NCI-H146 treated with DMSO at 0.1 percent for 48 hours (cell line): Measurements from ENCODE around the gene ZNF516.
A peak's percentile ranks its signal among the peaks of the same experiment; 100 is the strongest.

ENCODE experiments used
- DNase-seq: peaks from one replicate; lab custom pipeline; 2025; ENCODE audit not compliant: unreplicated experiment; lab: John Stamatoyannopoulos, UW

ZNF516 gene

DNA sequence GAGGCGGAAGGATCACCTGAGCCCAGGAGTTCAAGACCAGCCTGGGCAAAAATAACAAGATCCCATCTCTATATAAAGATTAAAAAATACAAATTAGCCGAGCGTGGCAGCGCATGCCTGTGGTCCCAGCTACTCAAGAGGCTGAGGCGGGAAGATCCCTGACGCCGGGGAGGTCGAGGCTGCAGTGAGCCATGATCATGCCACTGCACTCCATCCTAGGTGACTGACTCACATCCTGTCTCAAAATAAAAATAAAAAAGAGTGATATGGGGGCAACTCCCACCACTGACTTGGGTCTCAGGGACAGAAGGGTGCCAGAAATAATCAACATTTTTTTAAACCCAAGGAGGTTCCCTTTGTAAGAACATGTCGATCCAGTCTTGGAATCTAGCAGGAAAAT lies 37.6 kb downstream of the ZNF516 start:
- no peak for DNase-seq

DNA sequence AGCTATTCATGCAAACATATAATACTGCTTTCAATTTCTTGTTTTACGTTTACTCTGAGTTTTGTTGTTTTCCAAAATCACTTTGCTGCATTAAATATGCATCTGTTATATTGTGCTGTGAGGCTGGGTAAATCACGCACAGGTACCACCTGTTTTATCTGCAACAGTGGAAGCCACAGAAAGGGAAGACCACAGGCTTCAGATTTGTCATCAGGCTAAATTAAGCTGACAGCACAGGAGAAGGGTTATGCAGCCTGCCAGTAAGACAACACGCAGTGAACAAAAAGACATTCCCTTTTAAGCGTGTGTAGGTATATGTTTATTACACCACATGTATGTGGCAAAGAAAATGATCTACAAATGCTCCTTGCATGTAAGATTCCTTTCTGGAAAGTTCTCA lies 38.2 kb downstream of the ZNF516 start:
- no peak for DNase-seq

DNA sequence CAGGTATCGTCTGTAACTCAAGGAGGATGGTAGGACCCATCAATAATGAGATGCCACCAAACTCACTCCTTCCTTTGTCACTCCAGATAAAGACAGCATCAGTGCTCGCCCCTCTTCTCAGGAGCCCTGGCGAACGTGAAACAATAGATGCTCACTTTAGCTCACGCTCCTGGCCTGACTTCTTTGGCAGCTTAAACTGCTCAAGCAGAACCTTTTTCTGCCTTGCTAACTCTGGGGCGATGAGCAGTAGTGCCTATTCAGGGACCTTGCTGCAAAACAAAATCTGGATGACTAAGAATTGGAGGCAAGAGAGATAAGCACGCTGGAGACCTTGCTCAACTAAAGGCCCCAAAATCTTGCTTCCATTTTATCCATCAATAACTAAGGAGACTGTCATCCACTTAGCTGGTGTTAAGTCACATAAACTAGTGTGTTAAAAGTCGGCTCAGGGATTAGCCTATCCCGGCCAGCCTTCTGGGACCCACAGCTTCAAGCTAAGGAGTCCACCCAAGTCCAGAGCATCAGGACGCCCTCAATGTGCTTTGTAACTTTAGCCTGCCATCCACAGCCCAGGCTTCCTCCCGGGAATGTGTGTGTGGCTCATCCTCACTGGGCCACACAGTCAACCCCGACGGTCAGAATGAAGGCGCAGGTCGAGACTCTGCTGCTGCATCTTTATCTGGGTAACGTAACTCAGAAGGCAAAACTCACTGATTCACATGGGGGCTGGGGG lies 38.9 kb downstream of the ZNF516 start:
- no peak for DNase-seq

DNA sequence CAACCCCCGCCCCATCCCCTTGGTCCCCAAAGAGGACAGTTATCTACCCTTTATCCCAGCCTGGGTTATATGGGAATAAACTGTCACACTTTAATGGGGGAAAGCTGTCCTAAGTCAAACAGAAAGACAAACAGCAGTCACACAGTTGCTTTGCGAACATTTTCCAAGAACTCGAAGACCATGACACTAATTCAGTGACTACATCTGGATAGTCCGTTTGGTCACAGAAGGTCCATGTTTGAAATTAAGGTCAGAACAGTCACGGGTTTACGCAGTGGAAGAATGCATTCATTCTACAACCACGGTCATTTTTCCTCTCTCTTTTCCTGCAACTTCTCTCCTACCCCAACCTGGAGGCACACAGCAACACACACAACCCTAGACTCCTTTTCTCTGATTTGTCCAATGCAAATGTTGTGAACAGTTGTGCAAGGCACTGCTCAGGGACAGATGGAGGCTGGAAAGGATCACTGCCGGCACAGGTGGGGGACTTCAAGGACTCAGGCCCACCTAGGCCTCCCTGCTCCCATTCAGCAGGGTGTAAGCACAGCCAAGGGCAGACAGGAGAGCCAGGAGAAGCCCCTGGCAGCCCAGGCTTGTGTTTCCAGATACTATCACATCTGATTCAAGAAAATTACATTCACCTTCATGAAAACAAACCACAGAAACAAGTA lies 39.9 kb downstream of the ZNF516 start:
- DNase-seq: no peak

DNA sequence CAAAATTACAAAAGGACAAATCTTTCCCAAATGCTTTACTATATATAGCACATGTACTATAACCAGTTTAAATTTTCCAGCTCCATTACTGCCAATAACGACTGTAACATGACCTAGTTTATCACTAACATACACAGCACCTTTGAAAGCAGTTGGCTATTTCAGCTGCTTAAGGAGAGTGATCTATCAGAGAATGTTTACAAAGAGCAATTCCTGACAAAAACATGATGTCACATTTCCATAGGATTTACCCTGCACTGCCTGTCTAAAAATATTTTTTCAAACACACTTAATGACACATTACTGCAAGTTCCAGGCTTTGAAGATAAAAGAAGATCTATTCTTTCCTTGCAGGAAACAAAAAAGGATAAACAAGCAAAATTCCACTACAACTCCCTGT lies 40.6 kb downstream of the ZNF516 start:
- peak; percentile 82 for DNase-seq

DNA sequence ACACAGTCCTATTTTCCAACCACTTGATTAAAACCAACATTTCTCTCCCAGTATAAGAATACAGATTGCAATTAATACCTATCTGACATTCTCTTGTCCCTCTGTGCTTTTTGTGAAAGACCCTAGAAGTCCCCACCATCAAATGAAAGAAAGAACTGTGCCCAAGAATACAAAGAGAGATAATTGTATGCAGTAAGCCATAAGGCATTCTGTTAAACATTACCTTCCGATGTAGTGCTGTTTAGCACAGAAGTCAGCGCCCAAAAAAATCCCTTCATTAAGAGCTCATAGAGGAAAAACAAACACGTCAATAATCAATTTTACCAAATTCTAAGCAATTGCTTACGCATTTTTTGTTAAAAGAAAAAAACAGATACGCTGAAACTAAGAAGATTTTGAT lies 41.1 kb downstream of the ZNF516 start:
- no peak for DNase-seq

DNA sequence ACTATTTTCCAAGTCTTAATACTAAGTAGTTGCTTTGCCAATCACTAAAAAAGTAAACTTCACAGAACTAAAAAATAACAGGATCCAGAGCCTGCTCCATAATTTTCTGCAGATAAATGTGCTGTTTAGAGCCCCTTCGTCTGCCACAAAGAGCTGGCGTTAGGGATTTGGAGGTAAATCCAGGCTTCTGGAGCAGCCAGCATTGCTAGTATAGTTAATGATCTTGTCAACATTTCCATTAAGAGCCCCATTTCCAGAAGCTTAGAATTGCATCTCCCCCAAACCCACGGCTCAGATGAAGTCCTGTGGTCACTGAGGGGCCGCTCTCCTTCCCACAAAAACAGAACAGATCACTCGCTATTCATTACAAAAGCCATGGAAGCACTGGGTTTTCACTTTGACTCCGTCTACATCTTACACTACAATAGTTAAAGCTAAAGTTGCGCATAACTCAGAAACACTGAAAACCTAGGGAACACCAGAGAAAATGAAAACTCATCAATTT lies 41.9 kb downstream of the ZNF516 start:
- no peak for DNase-seq

DNA sequence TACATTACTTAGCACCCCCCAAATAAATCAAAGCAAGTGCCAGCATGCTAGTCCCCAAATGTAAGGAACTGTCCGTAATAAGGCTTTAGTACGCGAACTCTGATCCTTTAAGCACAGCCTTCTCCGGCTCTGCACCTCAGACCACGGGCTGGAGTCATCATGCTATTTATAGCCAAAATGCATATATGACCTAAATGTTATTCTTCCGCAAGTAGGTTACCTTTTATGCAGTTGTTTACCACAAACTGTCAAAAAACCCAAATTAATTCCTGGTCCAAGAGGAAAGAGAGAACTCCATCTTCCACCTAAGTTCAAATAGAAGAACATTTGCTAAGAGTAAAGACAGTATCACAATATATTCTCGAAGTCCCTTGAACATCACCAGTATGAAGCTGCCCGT lies 42.7 kb downstream of the ZNF516 start:
- DNase-seq: peak; percentile 83

DNA sequence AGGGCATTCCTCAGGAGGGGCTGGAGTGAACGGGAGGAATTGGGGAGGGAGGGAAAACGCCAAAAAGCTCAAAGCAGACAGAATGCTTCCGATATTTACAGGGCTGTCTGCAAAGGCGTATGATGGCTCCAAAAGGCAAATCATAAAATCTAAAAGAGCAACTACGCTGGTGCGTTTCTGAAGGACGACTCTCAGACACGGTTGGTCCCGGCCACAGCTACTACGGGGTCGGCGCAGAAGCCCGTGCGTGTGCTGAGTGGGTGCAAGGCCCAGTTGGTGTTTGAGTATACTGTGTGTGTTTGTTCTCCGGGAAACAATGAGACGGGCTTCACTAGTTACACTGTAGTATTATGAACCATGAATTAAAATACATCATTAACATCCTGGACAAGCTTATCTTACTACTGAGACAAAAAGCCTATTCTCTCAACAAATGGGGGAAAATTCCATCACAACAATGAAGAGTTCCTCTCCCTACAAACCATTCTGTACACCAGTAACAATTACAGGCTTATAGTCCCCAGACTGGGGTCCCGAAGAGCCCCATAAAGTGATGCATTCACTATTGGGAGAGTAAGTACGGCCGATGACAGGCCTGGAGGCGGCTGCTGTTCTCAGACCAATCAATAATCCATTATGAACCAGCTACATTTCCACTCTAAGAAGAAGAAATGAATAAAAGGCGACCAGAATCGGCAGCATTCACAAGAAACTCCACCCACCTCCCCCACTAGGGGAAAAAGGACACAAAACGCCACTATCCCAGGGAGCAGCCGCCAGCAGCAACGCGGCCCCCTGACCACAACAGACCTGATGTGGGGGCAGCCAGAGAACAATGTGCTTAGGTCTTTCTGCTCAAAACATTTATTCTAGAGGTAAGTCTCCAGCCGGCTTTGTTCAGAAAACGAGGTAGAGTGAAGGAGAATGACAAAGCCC lies 43.4 kb downstream of the ZNF516 start:
- DNase-seq: peak; percentile 69

DNA sequence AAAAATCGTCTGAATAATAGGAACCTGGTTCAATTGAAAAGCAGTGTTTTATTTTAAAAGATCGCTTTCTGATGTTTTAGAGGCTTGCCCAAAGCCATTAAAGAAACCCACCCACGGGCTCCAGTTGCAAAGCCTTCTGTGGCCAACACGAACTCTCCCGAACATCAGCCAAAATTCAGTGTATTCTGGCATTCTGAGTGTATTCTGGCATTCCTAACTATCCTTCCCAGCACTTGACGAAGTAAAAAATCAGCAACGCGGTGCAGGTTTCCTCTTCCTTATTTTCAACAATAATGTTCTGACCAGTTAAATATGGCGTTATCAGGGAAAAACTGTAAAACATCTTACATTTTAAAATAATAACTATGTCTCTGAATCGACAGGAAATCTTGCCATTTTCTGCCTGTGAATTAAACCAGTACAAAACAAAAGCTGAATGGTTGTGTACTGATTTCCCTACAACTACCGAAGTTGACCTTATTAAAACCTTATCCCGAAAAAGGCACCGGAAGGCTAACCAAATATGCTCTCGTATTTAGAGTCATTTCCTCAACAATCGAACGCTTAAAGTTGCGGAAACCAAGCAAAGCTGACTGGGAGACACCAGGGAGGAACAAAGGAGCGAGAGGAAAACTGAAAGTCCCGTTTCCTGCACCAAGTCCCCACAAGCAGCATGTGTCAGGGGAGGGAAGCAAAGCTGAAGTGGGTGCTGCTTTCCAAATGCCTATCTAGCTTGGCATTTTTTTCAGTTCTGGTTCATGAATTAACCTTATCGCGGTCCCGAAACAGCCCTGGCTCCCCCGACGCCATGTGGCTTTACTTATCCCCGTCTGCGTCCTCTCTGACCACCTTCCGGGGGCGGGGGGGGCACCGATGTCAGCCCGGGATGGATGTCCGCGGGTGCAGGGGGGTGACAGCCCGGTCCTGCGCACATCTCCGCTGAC lies 44.3 kb downstream of the ZNF516 start:
- DNase-seq: peak; percentile 55

DNA sequence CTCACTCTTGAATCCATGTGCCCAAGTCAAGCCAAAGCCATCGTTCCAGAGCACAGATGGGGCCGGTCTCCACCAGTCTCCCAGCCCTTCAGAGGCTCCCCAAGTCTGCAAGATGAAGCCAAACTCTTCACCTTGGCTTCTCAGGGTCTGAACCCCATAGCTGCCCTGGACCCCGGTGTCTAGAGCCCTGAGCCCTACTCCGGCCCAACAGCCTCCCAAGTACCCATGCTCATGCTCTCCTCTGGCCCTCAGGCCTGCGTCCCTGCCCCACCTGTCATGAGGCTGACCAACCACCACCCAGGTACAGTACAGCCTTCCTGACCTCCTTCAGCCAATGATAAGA lies 46.0 kb downstream of the ZNF516 start:
- no peak for DNase-seq

DNA sequence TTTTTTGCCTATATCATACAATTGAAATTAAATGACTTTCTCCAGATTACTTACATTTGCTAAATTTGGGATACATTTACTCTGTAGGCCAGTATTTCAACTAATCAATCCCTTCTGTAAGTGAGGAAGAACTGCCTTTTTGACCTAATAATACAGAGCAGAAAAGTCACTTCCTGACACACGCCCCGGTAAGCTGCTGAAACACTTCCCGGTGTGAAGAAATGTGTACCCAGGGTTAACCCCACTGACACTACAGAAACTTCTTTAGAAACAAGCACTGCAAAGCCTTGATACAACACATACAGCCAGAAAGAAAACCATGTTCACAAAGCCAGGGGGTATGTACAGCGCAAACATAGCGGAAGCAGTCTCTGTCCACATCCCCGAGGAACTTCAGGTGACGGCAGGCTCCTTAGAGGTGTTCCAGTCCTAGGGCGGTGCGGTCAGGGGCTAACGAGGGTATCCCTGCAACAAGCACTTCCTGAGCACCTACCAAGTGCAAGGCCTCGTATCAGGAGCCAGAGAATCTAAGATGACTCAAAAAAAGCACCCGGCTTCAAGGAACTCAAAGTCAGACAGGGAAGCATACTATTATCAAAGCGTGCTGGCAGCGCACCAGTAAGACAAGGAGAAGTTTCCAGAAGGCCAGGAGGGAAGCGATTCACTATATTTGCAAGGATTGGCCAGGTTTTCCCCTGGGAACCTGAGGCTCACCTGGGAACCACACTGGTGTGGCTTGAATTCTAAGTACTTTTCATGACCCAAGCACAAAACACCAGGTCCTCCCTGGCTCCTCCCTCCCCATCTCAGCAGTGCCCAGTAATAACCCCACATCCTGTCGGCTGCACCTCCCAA lies 46.6 kb downstream of the ZNF516 start:
- DNase-seq: no peak

DNA sequence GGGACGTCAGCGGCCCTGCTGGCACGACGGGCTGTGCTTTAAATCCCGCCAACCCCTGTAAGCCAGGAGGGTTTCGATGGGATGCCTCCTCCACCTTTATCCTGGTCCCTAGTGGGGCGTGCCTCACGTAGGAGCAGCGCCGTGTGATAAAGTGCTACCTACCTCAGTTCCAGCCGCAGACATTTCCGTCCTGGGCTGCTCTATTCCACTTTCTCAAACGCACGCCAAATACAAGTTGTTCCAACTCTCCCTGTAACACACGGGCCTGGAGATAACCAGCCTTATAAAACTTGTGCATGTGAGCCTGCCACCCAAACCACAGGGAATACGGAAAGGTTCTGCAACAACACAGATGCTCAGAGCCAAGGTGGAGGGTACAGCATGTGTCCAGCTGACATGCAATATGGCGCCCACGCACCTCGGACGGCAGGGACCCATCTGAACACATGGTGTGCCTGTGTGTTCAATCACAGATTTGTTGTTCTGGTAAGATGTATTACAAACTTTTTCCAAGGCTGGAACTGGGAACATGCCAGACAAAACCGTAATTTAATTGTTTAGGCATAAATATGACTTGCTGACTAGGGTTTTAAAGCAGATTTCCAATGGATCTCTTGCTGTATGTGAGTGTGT lies 47.7 kb downstream of the ZNF516 start:
- DNase-seq: no peak

DNA sequence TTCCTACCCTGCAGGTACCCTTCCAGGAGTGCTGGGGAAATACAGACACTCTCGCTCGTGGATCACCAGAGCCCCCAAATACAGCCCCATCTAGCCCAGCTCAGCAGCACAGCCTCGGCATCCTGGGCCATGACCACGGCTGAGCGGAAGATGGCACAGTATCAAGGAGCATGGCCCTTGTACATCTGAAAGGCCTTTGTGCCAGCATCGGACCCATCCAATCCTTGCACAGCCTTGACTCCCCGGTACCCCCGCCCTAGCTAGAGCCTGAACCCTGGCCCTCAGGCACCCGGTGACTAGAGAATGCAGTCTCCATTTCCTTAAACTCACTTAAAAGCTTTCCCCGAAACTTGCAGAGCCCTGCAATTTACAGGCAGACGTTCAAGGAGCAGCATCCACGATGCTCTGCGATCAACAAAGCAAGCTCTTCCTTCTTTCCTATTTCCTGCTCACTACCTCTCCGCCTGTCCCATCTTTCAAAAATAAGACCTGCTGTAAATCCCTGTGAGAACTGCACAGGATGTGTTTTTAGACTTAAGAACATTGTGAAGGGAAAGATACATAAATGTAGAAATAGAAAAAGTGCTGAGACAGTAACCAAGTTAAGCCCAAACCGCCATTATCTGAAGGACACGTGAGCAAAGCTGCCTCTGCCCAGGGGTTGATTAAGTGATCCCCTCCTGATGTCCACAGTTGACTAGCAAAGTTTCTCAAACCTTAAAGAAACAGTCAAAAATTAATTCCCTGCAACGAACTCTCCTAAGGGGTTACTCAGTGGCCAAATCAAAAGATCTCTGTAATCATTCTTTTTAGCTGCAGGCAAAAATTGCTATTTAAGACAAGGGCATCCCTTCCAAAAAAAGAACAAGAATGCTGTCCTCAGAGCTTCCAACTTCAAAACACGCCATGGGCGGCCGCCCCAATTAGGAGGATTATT lies 48.5 kb downstream of the ZNF516 start:
- DNase-seq: no peak

DNA sequence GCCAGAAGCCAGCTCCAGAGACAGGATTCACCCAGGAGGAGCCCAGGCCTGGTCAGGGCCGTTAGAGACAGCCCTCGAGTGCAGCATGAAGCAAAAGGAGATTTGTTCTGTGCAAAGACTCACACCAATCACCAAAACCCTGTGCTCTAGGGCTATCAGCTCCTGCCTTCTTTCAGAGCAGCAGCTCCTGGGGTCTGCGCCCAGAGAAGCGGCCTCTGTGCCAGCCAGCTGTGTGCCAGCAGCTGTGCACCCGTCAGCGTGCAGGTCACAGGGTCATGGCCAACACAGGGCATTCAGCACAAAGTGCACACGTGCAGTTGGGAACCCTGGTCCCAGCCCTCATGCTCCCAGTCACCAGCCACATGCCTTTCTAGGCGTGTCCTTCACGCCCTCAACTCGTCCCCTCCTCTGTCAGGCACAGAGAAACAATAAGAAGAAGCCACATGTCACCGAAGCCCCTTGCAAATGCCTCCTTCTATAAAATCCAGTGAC lies 49.3 kb downstream of the ZNF516 start:
- DNase-seq: no peak

DNA sequence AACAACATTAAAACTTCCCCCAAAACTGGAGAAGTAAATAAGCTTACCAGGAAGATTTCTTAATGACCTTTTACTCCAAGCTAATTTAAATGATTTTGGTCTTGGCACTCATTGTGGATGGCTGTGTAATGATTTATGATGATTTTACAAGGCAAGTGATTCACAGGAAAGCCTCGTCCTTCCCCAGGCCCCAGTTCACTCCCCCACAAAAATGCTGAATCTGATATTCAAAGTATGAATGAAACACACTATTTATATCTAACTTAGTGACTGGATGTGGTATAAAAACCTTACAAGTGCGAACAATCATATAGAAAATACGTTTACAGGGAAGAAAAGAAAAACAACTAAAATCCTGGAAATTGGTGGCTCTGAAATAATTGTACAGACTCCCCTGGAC lies 49.8 kb downstream of the ZNF516 start:
- DNase-seq: no peak

DNA sequence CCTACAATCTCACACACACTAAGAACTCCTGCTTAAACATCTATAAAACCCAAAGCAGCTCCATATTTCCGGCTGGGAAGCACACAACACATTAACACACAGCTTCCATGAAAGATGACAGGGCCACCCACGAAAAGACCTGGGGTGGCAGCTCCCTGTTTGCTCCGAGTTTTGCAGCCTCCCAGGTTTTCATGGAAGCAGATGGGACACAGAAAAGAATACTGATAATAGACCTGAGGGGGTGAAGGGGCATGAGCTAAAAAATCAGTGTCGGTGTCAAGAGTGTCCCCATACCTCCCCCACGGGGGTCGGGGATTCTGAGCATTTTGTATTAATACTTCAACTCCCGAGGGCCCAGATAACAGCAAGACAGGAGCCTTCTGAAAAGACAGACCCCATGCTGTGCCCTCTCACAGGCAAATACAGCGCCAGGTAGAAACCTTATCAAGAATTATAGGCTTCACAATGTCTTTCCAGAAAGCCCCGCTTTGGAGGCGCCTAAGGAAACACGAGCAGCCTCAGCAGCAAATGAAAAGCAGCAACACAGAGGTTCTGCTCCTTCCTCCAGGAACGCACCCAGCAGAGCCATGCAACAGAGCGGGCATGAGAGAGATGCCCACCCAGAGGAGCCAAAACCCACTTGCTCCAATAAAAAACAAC lies 50.5 kb downstream of the ZNF516 start:
- DNase-seq: no peak
